GM18526 (cell line): ENCODE data around the gene COPZ2.

Source experiments
- POLR2A ChIP-seq: IDR thresholded peaks from 3 replicates; pipeline ENCODE4 v1.6.1; 2011; ENCODE audit not compliant: insufficient read length; ENCODE audit errors: extremely low read depth

Gene COPZ2

DNA sequence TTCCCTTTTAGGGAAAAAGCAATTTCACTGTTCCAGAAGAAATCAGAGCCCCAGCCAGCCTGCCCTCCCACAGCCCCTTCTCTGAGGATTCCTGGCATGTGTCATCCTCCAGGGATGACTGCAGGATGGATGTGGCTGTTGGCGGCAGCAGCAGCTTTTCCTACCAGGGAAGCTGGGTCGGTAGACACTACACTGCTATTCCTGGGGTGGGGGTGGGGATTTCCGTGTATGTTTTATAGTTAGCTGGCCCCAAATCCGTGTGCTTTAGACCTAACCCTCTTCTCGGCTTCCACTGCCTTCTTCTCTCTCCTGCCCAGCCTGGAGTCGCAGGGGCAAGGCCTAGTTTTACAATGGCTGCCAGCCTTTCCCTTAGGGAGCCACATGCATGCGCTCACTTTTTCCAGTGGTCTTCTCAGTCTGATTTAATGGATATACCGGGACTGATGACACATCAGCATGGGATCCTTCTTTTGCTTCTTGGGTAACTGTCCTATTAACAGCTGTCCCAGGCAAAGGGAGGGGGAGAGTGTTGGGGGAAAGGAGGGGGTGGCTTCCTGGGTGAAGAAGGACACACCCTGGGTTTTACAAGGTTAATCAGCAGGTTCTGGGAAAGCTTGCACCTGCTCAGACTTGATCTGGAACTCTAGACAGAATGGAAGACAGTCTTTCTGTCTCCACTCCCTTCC, 7.9 kb upstream of the COPZ2 start:
- TF ChIP-seq POLR2A: no peak

GRCh38 chr17:48044851-48045250, 7.3 kb upstream of the COPZ2 start:
- no peak for TF ChIP-seq POLR2A

DNA sequence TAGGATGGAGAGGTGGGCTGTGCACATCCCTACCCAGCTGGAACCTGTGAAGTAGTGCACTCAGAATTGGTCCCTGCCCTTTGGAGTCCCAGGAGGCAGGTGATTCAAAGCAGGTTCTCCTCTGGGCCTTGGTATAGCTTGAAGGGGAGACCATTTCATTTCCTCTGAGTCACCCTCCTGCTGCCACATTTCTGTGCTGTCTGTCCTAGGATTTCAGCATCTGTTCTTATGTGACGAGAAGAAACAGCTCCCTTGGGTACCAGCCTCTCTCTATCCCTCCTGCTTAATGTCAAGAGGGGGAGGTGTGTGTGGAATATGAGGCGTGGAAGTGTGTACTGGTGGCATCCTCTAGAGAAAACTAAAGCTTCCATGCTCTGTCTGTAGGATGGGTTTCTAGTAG, 5.6 kb upstream of the COPZ2 start:
- TF ChIP-seq POLR2A: no peak

DNA sequence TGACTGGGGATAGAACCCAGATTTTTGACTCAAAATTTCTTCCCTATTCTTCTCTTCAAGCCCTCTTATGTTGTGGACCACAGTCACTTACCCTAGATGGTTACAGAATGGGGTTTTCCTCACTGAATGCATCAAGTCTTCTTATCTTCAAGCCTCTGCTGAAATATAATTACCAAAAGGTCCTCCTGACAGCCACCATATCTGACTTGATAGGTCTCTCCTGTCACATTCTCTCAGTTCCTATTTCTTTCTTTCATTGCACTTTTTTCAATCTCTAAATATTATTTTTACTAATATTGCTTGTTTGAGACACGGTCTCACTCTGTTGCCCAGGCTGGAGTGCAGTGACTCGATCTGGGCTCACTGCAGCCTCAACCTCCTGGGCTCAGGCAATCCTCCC, 1.1 kb upstream of the COPZ2 start:
- no peak for TF ChIP-seq POLR2A

DNA sequence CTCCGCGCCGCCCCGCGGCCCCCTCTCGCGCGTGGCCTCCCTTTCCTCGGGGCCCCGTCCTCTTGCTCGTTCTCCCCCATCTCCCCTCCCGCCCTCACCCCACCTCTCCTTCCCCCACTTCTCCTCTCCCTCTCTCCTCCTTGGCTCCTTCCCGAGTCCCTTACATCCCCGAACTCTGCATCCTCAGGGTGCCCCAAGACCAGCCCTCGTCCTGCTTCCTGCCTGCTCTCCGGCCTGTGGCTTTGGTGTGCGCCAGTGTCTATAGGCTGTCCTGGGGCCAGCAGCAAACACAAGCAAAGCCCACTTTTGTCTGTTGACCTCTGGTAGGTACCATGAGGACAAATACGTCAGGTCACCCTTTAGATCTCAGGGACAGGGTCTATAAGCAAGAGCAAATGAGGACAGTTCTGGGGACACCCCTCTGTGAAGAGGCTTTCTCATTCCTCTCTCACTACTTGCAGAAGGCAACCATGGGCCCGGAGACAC, 284 bp upstream of the COPZ2 start:
- no peak for TF ChIP-seq POLR2A

GRCh38 chr17:48036693-48037035, 933 bp downstream of the COPZ2 start:
- no peak for TF ChIP-seq POLR2A

GRCh38 chr17:48031966-48032365, 5.6 kb downstream of the COPZ2 start:
- no peak for TF ChIP-seq POLR2A

DNA sequence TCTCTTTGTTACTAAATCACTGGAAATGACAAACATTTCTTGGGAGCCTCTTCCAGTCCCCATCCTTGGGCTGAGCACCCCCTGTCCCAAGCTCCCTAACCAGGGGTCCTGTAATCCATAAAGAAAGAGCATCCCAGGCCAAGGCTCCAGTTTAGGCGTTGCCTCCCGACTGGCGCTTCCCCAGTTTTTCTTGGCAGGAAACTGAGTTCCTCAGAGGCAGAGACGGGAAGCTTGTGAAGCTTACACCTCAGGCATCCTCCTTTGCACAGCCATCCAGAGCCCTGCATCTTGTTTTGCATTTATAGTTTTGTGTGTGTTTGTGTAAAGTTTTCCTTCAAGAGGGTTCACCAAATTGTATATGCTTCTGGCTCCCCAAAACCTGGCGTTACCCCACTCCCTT, 7.1 kb downstream of the COPZ2 start:
- TF ChIP-seq POLR2A: no peak

- TF ChIP-seq POLR2A: no peak
These were observed 8.9 kb downstream of the COPZ2 start for GRCh38 chr17:48028736-48029135.

- no peak for TF ChIP-seq POLR2A
These were observed 10.1 kb downstream of the COPZ2 start for GRCh38 chr17:48027322-48027981.

GRCh38 chr17:48026502-48027321, 10.9 kb downstream of the COPZ2 start:
- TF ChIP-seq POLR2A: no peak

- TF ChIP-seq POLR2A: no peak
These were observed 11.6 kb downstream of the COPZ2 start for GRCh38 chr17:48025904-48026501.

DNA sequence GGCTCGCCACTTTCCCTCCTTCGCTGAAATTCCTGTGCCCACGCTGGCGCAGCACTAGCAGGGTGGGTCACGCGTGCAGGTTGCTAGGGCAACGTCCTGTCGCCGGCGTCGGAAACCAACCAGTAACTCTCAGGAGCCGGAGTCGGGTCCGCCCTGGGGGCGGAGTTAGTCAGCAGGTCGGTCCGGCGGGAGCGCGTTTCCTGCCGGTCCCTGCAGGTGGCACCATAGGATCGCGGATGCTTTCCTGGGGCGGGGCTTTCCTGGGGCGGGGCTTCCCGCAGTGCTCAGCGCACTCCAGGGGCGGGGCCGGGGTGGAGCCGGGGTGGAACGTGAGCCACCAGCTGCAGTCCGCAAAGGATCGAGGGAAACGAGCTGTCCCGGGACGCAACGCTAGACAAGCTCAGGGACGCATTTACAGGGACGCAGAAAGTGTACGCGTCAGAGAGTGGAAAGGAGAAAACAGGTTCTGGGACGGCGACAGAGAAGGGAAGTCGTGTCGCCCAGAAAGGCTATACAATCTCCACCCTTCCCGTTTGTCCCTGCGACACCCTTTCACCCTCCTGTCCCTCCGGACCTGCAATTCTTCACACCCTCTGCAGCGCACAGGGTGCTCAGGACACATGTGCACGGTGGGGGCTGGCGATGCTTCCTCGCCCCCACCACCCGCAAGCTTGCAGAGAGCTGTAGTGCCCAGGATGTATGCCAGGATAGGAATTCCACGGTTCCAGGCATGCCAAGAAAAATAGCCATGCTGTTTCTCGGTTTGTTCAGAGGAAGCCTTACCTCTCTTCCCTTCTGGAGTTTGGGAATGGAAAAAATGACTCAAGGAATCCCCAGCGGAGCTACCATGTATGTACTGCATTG, 12.3 kb downstream of the COPZ2 start:
- peak; percentile 18 for TF ChIP-seq POLR2A

DNA sequence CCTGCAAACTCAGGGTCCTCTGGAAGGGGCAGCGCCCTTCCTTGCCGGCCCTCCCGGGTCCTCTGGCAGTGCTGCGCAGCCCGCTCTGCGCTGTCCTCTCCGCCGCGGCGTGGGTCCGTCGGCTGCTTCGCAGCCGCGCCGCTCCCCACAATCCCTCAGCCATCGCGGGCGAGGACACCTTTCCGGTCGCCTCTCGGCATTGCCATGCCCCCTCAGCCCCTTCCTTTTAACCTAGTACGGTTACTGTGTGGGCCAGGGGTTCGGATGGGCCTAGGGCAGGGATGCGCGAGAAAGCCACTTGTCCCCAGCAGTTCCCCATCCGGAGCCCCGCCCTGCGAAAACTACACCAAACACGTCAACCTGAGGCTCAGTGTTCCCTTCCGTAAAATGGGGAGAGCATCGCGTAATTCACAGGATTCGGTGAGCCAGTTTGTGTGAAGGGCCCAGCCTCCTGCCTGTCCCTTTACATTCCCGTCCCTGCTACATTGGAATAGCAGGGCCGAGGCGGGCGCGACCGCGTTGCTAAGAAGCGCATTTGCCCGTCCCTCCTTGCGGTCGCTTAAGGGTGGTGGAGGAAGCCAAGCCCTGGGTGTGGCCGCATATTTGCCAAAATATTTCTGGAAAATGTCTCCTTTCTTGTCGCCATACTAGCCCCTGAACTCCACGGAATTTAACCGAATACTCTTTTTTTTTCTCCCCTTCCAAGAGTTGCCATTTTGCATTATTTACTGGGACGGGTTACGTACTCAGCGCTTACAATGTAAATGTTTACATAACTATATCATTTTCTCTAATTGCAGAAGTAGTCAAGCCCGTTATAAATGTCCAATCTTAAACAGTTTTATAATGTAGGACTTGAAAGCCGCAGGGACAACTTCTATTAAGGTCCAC, 13.2 kb downstream of the COPZ2 start:
- TF ChIP-seq POLR2A: no peak
